NCI-H345 treated with DMSO at 0.1 percent for 48 hours (cell line): ENCODE measurements around the gene ACTL7A.
A peak's percentile ranks its signal among the peaks of the same experiment; 100 is the strongest.
"Not testable (repeated sequence)": the region's sequence is repeated elsewhere in the genome, so short reads cannot be mapped to it uniquely, and the experiment has no call there.

Source experiments
- DNase-seq: peaks from one replicate; lab custom pipeline; 2025; ENCODE audit not compliant: unreplicated experiment; lab: John Stamatoyannopoulos, UW

ACTL7A gene

GRCh38 chr9:108876425-108876824 is 14.4 kb downstream of the ACTL7A start:
- DNase-seq: no peak

- no peak for DNase-seq
These were observed 15.5 kb downstream of the ACTL7A start for GRCh38 chr9:108877524-108877923.

GRCh38 chr9:108880738-108881316 is 18.8 kb downstream of the ACTL7A start:
- no peak for DNase-seq

- DNase-seq: no peak
These were observed 20.2 kb downstream of the ACTL7A start for GRCh38 chr9:108882052-108882888.

- no peak for DNase-seq
These were observed 21.0 kb downstream of the ACTL7A start for GRCh38 chr9:108883085-108883484.

- DNase-seq: no peak
These were observed 22.6 kb downstream of the ACTL7A start for GRCh38 chr9:108884701-108885100.

- peak; percentile 93 for DNase-seq
These were observed 23.7 kb downstream of the ACTL7A start for GRCh38 chr9:108885643-108886348.

- not testable (repeated sequence) for DNase-seq
These were observed 24.7 kb downstream of the ACTL7A start for GRCh38 chr9:108886594-108887271.

- DNase-seq: no peak
These were observed 27.6 kb downstream of the ACTL7A start for GRCh38 chr9:108889649-108890067.

GRCh38 chr9:108894225-108894997 is 32.3 kb downstream of the ACTL7A start:
- DNase-seq: no peak

GRCh38 chr9:108897324-108898096 is 35.4 kb downstream of the ACTL7A start:
- DNase-seq: no peak

GRCh38 chr9:108899023-108899695 is 37.1 kb downstream of the ACTL7A start:
- DNase-seq: not testable (repeated sequence)

- no peak for DNase-seq
These were observed 38.1 kb downstream of the ACTL7A start for GRCh38 chr9:108900176-108900575.

- DNase-seq: no peak
These were observed 41.5 kb downstream of the ACTL7A start for GRCh38 chr9:108903420-108904103.

GRCh38 chr9:108904161-108904560 is 42.1 kb downstream of the ACTL7A start:
- DNase-seq: no peak

GRCh38 chr9:108905494-108905893 is 43.4 kb downstream of the ACTL7A start:
- no peak for DNase-seq

GRCh38 chr9:108910402-108910801 is 48.3 kb downstream of the ACTL7A start:
- DNase-seq: no peak

- no peak for DNase-seq
These were observed 48.8 kb downstream of the ACTL7A start for GRCh38 chr9:108910914-108911313.

GRCh38 chr9:108911820-108912219 is 49.8 kb downstream of the ACTL7A start:
- DNase-seq: no peak
